Glomerular visceral epithelial cell (primary cell): ENCODE data around the gene TNFRSF11A.

ENCODE experiments used
- DNase-seq: peaks from one replicate; pipeline ENCODE4 v3.0.0-alpha.2; 2016; ENCODE audit errors: extremely low spot score

Gene TNFRSF11A

DNA sequence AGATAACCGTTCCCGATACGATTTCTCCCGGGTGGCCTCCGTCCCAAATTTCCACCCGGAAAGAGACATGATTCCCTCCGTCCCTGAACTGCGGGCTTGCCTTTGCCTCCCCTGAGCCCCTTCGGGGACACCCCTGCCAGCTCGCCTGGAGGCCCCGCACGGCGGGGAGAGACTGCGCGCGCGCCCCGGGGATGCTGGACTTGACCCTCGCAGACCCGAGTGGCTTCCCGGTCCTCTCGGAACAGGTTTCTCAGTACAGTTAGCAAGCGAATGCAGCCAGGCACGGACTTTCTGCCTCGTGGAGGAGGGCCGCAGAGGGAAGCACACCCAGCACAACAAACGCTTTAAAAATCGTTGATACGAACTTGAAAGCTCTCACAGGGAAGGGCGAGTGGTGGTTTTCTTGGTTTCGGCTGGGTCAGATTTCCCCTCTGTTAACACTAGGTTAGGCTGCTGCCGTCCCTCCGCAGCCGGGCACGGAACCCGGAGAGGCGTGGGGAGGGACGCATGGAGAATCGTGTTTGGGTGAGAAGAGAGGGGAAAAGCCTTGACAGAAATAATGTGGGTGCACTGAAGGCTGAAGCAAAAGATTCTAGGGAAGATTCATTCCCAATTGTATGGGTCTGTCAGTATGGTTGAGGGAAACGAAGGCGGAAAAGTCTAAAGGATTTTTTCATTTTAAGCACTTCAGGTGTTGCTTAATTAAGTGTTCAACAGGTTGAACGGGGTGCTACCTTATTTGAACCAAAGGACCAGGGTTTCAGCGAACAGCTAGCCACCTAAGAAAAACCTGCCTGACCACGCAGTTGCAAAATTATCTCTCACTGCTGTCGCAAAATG, 916 bp downstream of the TNFRSF11A start:
- DNase-seq = peak; percentile 40

DNA sequence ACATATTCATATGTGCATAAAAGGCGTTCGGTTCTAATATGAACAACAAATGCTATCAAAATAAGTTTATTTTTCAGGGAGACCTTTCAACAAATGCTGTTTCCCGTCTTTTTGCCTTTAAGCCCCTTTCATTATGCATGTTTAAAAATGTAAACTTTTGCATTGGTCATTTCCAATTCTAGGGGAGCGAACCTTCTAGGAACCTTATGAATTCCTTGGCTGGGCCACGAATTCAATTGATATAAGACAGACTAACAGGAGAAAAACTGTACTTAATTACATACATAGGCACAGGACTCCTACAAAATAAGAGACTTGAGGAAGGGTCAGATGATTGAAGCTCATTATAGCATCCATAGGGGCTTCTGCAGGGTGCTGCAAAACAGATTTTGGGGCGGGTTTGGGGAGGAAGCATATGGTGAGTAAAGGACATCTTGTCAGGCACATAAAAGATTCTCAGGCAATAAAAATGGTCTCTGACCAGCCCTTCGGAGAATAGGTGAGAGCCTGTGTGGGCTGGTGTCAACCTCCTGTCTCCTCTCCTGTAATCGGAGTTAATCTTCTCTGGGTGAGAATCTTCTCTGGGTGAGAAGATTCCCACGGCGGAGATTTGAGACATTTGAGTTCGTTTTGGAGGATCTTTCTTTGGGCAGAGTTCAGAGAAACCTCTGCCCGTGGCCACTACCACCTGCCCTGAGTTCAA, 1.7 kb downstream of the TNFRSF11A start:
- no peak for DNase-seq

DNA sequence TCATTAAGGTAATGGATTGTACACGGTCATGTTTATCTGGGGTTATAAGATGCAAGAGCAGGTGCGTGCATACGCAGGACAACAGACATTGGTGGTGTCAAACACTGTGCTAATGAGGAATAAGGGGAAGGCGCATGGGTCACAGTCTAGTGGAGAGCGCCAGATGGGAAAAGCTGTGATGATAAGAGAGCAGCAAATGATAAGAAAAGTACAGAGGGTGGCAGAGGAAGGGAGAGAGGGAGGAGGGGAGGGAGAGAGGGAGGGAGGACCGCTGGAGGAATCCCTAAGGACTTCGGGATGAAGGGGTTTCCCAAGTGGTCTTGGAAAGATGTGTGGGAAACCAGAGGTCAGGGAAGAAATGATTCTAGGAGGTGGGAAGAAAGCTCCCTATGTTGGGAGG, 2.9 kb downstream of the TNFRSF11A start:
- no peak for DNase-seq

DNA sequence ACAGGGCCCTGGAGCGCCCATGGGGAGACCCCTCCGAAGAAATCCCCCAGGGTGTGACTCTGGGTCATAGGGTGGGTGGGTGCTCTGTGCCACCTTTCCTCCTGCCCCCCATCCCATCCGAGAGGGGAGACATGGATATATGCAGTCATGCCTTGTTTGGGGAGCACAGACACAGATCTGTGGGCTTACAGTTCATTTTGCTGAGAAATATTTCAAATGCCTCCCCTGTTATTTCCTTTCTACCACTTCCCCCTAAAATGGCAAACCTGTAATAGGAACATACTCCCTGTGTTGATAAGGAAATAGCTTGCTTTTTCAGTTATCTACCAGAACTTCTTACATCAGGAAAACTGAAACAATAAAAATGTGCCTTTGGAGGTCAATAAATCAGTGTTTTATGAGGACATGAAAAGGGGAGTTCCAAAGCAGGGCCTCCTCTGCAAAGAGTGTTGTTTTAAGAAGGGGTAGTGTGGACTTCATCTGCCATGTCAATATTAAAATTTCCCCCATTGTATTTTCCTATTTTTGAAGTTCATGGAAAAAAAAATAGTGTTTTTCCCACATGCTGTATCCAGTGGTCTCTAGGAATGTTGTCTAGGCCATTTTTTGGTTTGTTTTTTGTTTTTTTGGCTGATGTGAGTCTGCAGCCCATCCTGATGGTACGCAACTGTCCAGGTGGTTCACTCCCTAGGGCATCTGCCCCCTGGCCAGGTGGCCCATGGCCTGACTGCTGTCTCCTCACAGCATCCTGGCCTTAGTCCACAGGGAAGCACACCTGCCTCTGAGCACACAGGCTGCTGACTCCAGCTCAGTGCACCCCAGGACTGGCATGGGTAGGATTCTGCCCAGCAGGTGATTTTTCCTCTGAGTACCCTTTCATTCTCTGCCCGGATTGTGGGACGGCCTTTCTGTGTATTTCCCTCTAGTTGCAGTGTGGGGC, 3.7 kb downstream of the TNFRSF11A start:
- DNase-seq = no peak

DNA sequence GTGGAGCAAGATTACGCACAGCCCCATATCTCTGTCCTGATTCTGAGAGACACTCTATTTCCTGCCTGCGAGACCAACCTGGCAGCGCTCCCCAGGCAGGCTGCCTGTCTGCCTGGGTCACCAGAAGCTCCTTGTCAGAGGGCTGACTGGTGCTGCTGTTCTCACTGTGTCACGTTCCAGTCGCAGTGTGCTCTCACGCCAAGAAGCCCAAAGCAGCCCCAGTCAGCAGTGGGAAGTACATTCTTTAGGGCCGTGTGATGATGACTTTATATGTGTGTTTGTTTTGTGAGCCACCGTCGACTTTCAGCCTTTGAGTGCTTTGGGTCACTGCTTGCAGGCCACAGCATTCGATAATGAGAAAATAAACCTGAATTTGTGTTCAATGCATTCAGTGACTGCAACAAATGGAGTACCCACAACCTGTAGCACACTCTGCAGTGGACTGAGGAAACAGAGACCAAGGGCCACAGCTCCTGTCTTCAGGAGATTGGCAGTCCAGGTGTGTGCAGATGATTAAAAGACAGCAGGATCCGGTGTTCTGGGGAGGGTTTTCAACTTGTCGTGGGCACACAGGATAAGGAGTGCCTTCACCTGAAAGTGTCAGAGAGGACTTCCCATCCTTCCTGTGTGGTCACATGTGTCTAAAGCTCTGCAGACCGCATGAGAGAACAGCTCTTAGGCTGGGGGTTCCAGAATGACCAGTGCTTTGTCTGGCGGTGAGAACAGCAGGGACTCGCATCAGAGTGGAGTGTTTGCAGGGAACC, 4.8 kb downstream of the TNFRSF11A start:
- peak; percentile 73 for DNase-seq

DNA sequence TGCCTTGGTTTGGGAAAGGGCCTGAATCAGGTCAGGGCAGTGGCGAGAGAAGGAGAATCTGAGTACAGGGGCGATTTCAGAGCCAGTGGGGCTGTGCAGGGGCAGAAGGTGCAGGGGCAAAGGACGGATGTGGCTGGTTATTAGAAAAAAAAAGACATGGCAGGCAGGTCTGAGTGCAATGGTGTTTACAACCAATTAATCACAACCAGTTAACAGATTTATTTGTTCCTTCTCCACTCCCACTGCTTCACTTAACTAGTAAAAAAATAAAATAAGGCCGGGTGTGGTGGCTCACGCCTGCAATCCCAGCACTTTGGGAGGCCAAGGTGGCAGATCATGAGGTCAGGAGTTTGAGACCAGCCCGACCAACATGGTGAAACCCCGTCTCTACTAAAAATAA, 5.5 kb downstream of the TNFRSF11A start:
- no peak for DNase-seq

DNA sequence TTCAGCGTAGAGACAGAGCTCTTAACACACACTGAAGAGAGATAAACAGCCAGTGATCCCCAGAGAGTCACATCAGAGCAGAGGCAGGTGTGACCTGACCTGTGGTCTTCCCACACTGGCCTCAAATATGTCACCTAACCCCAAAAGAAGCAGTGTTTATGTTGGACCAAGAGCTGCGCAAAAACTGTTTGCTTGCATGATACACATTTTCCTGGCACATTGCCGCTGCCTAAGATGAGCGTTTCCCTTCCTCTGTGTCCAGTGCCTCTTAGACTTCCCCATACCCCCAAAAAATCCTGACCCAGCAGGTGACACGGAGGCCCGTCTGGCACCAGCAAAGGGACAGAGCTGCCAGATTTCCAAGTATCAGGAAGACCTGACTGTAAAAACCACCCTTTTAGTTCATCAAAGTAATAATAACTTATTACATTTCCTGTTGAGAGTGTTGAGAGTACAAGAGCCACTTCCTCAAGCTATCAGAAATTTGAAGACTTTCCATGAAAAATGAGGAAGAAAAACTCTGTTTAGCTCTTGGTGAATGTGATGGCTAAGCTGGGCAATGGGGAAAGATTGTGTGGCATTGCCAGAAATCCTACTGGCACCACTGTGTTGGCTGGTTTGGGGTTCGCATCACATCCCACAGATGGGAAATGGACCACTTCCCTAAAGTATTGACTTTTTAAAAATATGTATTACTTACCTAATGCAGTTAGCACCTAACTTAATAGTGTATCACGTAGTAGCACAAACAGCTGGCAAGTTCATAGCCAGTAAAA, 6.7 kb downstream of the TNFRSF11A start:
- no peak for DNase-seq

DNA sequence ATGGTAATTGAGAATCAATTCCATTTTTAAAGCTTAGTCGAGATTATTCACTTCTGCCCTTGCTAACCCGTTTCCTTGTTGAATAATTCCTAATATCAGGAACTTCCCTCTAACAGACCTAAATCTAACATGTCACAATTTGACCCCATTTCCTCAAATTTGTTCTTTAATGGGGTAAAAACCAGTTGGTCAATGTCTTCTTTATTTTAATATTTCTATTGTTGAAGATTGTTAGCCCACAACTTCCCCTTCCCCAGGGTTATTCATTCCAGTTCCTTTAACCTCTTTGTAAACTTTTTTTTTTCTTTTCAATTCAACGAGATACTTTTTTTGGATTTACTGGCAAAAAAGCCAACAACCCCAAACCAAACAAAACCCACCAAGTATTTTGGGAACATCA, 7.3 kb downstream of the TNFRSF11A start:
- no peak for DNase-seq

DNA sequence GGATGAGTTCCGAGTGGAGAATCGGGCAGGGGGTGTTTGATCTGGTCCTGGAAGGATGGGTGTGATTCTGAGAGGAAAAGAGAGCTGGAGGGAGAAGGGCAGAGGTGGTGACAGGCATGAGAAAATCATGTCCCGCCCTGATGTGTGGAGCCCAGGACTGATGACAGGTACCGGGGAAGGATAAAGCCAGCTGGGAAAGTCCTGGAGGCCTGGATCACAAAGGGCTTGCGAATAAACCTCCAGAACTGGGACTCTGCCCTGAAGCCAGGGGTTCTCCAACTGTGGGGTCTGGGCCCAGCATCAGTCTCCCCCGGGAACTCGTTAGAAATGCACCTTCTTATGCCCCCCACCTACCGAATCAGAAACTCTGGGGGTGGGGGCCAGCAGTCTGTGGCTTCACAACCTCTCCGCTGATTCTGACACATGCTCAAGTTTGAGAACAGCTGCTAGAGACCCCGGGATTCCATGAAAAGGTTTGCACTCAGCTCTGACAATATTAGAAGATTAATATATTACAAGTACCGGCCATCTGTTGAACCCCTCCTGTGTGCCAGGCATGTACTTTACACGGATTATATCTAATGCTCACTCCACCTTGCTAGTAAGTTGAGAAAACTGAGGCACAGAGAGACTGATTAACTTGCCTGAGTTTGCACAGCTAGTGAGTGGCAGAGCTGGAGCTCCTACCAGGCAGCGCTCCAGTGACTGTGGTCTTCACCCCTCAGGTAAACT, 8.0 kb downstream of the TNFRSF11A start:
- DNase-seq = no peak

DNA sequence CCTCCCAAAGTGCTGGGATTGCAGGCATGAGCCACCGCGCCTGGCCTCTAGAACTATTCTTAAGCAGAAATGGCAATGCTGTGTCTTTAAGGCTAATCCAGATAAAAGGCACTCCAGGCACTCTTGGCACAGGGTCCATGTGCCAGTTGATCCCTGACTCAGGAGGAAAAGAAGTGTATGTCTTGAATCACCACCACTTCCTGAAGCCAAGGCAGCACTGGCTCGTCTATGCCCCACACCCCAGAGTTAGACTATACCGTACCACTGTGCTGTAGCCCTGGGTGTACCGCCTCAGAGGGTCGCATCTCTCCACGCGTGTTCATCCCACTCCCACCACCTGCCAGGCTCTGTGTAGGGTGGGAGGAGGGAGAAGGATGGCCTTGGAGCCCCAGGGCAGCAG, 9.0 kb downstream of the TNFRSF11A start:
- peak; percentile 46 for DNase-seq

DNA sequence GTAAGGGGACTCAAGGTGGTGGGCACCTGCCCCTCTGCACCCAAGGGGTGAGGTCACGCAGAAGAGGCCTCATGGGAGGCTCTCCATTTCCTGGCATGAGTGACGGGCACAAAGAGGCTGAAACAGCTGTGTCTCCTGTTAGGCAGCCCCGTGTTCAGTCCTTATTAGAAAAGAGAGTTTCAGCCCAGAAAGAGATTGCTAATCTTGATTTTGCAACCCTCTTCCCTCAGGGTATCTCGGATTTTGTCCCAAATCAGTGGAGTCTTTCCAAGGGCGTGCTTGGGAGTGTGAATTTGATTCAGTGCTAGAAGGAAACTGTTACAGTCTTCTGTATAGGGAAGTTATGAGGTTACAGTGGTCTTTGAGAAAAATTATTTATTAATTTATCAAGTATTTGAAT, 10.4 kb downstream of the TNFRSF11A start:
- DNase-seq = no peak

DNA sequence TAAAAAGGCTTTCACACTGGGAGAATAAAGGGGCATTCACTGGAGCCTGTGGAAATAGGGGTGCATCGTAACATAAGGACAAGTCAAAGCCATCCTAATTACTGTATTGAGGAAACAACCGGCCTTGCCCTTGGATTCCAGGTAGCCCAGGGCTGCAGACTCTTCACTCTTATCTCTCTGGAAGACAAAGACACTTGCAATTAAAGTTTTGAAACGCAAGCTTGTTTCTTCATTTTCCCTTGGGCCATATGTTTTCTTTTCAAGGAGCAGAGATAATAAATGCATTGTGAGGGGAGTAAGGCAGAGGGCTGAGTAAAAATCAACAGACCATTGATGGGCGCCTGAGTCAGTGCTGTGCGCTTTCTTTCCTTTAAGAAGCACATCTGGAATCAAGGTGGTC, 11.5 kb downstream of the TNFRSF11A start:
- no peak for DNase-seq

DNA sequence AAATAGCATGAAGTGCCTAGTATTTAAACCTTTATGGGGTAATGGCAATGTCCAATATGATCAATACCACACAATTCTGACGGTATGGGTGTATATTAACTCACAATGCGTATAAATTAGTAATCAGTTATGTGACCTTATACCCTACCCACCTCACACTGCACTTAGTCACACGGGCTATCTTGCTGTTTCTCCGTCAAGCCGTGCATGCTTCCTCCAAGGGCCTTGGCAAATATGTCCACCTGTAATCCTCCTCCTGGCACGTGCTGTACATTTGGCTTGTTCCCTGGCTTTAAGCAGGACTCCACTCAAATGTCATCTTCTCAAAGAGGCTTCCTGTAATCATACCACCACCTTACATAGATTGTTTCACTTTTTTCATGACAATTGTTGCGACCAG, 12.2 kb downstream of the TNFRSF11A start:
- no peak for DNase-seq

DNA sequence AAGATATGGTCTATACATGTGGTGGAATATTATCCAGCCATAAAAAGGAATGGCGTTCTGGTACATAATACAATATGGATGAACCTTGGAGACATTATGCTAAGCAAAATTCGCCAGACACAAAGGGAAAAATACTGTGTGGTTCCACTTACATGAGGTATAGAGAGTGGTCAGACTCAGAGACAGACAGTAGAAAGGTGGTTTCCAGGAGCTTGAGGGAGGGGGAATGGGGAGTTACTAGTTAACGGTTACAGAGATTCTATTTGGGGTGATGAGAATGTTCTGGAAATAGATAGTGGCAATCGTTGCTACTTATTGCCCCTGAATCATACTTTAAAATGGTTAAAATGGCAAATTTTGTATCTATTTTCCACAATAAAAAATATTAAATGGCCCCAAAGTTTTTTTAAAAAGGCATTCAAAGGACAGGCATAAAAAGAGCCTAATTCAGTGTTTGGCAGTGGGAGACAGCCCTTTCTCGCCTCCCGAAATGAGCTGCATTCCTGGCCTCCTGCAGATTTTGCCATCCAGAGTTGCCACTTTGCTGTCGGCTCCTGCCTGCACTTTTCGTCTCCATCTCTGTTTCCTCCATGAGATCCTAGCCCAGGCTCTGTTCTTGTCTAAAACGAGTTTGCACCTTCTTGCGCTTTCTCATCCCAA, 13.5 kb downstream of the TNFRSF11A start:
- DNase-seq = no peak

DNA sequence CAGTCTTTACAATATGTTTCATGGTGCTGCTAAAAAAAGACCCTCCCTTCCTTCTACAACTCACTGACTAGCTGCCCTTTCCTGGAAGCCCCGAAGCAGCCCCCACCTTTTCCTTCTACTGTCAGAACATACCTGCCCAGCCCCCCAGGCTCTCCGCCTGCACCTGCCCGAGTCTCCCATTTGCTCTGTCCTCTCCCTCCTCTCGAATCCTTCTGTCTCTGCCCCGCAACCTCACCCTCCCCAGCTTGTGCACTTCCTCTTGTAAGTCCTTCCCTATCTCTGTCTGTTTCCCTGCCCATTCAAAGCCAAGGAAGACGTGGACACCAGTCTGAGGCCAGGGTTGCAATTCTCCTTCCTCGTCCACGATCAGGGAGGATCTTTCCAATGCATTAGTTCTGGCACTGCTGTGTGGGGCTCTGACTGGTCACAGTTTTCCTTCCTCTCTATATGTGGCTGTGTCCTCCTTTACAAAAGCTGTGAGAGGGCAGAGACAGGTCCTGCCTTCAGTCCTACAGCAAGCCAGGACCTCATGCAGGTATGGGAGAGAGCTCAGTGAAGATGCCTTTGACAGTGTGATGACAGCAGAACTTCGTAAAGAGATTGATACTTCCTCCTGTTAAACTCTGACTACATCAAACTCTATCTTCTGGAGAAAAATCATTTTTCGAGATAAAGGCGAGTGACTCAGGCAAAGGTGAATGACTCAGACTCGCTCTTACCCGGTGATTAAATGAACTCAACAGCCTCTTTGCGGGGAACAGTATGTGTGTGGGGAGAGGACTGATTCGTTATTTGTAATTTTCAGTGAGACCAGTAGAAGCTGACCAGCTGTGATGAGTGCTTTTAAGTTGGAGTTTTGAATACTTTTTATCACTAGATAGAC, 14.2 kb downstream of the TNFRSF11A start:
- peak; percentile 65 for DNase-seq

DNA sequence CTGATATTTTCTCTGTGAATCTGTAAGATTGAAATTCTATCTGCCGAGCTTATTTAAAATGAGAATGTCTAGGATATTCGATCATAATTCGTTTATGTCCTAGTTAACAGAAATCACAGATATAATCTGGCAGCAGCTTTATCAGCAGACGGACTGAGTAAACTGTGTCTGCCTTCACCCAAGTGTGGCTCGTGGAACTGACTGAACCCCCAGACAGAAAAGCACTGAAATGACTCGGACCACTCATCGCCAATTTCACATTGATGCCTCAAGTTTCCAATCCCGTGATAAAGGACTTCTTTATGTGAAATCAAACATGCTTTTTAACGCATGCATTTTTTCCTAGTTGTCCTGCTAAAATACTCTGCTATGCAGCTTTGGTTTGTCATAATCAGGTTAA, 15.9 kb downstream of the TNFRSF11A start:
- no peak for DNase-seq

DNA sequence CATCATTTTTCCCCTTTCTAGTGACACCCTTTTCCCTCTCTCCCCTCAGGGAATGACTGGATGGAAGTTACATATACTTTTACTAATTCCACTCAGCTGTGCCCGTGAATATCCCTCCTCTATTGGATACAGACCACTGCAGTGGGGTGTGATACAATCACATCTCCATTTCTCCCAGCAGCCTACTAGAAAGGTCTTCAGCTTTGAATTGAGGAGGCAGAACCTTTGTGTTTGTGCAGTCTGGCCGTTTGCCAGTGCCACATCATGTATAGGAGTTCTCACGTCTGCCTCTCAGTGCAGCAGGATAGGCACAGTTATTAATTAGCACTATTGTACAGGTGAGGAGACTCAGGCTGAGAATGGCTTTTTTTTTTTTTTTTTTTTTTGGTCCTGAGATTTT, 16.4 kb downstream of the TNFRSF11A start:
- DNase-seq = no peak

DNA sequence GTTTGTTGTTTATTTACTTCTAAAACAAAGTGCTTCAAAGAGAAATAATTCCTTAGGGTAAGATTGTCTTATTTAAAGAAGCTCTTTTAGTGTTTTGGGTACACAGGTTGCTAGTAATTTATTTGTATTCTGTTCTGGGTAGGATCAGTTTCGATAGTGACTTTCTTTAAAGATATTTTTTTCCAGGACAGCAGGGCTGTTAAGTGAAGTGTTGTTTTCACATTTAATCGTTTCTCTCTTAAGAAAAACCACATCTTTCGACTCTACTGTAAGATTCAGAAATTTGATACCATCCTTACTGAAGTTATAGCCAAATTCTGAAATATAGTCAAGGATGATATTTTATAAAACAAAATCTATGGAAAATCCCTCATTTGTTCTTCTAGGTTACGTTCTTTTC, 17.8 kb downstream of the TNFRSF11A start:
- DNase-seq = no peak
